Body of pancreas (tissue), 4 donors: ENCODE measurements around the gene DZIP1.

ENCODE experiments used
- CTCF ChIP-seq, 7 experiments: fragments of 450-650 bp in 4 of 7; fragments of 200-600 bp in 3 of 7; sonication (generic) in 3 of 7; IDR thresholded peaks; one replicate each; pipeline ENCODE4 v1.5.1; 2016 to 2019; ENCODE audit warnings: antibody characterized with exemption in 7 of 7
- POLR2A ChIP-seq, 3 donors: fragments of 450-650 bp; IDR thresholded peaks; one replicate each; pipeline ENCODE4 v1.6.1; 2016; ENCODE audit warnings: antibody characterized with exemption in 3 of 3, mild to moderate bottlenecking in 2 of 3

DNA sequence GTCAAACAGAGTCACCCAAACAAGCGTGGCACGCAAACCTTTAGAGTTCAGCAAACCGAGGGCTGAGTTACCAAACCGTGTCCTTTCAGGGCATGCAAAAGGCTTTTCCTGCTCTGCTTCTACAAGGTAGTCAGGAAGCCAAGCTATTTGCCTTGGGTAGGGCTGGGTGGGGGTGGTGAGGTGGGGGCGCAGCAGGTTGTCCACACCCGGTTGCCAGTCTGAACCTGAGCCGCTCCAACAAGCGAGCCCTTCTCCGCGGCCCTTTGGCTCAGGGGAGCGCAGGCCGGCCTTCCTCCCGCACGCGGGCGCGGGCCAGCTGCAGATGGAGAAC is 92.3 kb downstream of the DZIP1 start:
- TF ChIP-seq CTCF (IDR thresholded peaks at IDR 0.05): no peak
- TF ChIP-seq POLR2A (IDR thresholded peaks at IDR 0.05): no peak
